Keratinocyte (primary cell): ENCODE results near the gene SYK. TPM values are rescaled to one million over a fixed set of nuclear protein-coding genes. Genes with fewer than 3 reads are reported as not detected.
A peak's percentile ranks its signal among the peaks of the same experiment; 100 is the strongest.

Source experiments
- DNase-seq: peaks from one replicate; pipeline ENCODE4 v3.0.0-alpha.2; 2011; ENCODE audit warnings: low read depth, missing footprints, low spot score
- FAIRE-seq: peaks from 2 replicates; lab custom pipeline; 2011; peaks lifted over from hg19 to GRCh38; lab: Jason Lieb, UNC
- H2AFZ ChIP-seq: 2 replicates; pipeline ENCODE4 v1.6.0; 2012; ENCODE audit warnings: low read length, control low read depth, inconsistent platforms; ENCODE audit not compliant: control insufficient read depth
- H3K27ac ChIP-seq: 2 replicates; pipeline ENCODE4 v1.5.1; 2011; ENCODE audit warnings: low read length; ENCODE audit not compliant: control insufficient read depth, insufficient read depth
- H3K27me3 ChIP-seq: 3 replicates; pipeline ENCODE4 v1.6.0; 2011; ENCODE audit warnings: low read length; ENCODE audit not compliant: control insufficient read depth, insufficient read depth; ENCODE audit errors: extremely low read depth
- H3K36me3 ChIP-seq, 2 experiments: 2 replicates in 1 of 2; 3 replicates in 1 of 2; pipeline ENCODE4 v1.5.1; 2011; ENCODE audit warnings: low read length in 2 of 2, mild to moderate bottlenecking in 1 of 2; ENCODE audit not compliant: control insufficient read depth in 2 of 2, insufficient read depth in 2 of 2; ENCODE audit errors: extremely low read depth in 1 of 2
- H3K4me1 ChIP-seq: 3 replicates; pipeline ENCODE4 v1.5.1; 2011; ENCODE audit warnings: low read length; ENCODE audit not compliant: control insufficient read depth, insufficient read depth; ENCODE audit errors: extremely low read depth
- H3K4me2 ChIP-seq: 3 replicates; pipeline ENCODE4 v1.6.0; 2011; ENCODE audit warnings: low read depth, low read length; ENCODE audit not compliant: control insufficient read depth, insufficient read depth; ENCODE audit errors: extremely low read depth
- H3K4me3 ChIP-seq, 3 experiments: fragments of 200-600 bp in 1 of 3; sonication (generic) in 1 of 3; 2 replicates in 2 of 3; 3 replicates in 1 of 3; pipeline ENCODE4 v1.5.1; 2011 to 2016; ENCODE audit warnings: low read length in 3 of 3, mild to moderate bottlenecking in 3 of 3, control low read depth in 2 of 3, inconsistent platforms in 1 of 3, low read depth in 1 of 3, mixed read lengths in 1 of 3, mixed run types in 1 of 3, moderate library complexity in 1 of 3; ENCODE audit not compliant: control insufficient read depth in 2 of 3, insufficient read depth in 2 of 3; ENCODE audit errors: extremely low read depth in 1 of 3
- H3K79me2 ChIP-seq: 2 replicates; pipeline ENCODE4 v1.6.0; 2012; ENCODE audit warnings: low read length; ENCODE audit not compliant: control insufficient read depth, insufficient read depth
- H3K9ac ChIP-seq: 3 replicates; pipeline ENCODE4 v1.6.0; 2011; ENCODE audit warnings: low read length; ENCODE audit not compliant: control insufficient read depth, insufficient read depth; ENCODE audit errors: extremely low read depth
- H3K9me1 ChIP-seq: 3 replicates; pipeline ENCODE4 v1.6.0; 2011; ENCODE audit warnings: low read length; ENCODE audit not compliant: control insufficient read depth, insufficient read depth; ENCODE audit errors: extremely low read depth
- H3K9me3 ChIP-seq: 2 replicates; pipeline ENCODE4 v1.5.1; 2012; ENCODE audit warnings: low read depth, low read length; ENCODE audit not compliant: control insufficient read depth
- H4K20me1 ChIP-seq: 3 replicates; pipeline ENCODE4 v1.6.0; 2011; ENCODE audit warnings: low read length; ENCODE audit not compliant: control insufficient read depth, insufficient read depth; ENCODE audit errors: extremely low read depth
- EZH2 ChIP-seq: IDR thresholded peaks from one replicate; pipeline ENCODE4 v1.6.1; 2012; ENCODE audit warnings: inconsistent platforms, mild to moderate bottlenecking, low read length, moderate library complexity
- dilution Hi-C: fragments of 300-500 bp; cut with MboI; formaldehyde crosslinking; loops from one replicate; pipeline ENCODE4 v1.7.0; 2020; ENCODE audit warnings: low sequenced_read_pairs; ENCODE audit not compliant: extremely low pct_ligation_motif_present
- polyA plus RNA-seq, 5 experiments: library from polyadenylated mRNA; depleted of rRNA in 3 of 5; stranded (reverse) in 3 of 5; stranded (forward) in 1 of 5; unstranded in 1 of 5; fragments of >200 nt; gene quantifications; 1 replicate in 1 of 5; 2 replicates in 3 of 5; 3 replicates in 1 of 5; pipeline versions ENCODE4 v1.2.1 to v1.2.3, GENCODE V29; 2011 to 2012; ENCODE audit warnings: missing spikeins in 2 of 5, low read depth in 1 of 5, low replicate concordance in 1 of 5
- TF ChIP-seq, protein P1 (sequence below), 3 experiments: IDR thresholded peaks in 1 of 3; conservative IDR thresholded peaks in 1 of 3; optimal IDR thresholded peaks in 1 of 3; 2 replicates in 2 of 3; 3 replicates in 1 of 3; pipeline versions ENCODE3 to v1.5.1; 2011; ENCODE audit warnings: low read length in 3 of 3, mild to moderate bottlenecking in 3 of 3, moderate library complexity in 2 of 3, control low read depth in 1 of 3, inconsistent platforms in 1 of 3; ENCODE audit not compliant: insufficient read depth in 2 of 3; ENCODE audit errors: extremely low read depth in 1 of 3

The SYK gene
- polyA plus RNA-seq, 1 donor (not counting 4 experiments of a cell fraction or from before 2014, with no cell fraction given), result 2.0 TPM

DNA sequence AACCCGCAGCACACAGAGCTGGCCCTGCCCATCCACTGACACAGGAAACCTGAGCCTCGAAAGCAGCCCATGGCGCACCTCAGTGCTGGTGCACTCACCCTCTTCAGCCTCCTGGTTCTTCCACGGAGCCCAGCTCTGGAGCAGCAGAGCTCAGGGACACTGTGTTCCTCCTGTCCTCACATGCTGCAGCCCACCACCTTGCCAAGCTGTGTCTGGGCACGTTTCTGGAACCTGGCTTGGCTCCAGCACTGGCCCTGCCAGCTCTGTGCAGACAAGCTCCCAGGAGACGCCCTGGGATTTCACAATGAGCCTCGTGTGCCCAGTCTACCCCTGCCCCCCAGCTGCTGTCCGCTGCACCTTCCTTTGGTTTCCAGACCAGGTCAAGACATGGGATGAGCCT is 119.5 kb downstream of the SYK start:
- peak overlapping the region in 1 of 3 experiments; percentile 18 for H3K4me3 ChIP-seq
- DNase-seq (peak; percentile 81), FAIRE-seq (peak; percentile 91)
- dilution Hi-C loops, result no loop called here
- peaks cover 3% of the 10 kb centered on the region for H3K27me3 ChIP-seq
- H3K36me3 ChIP-seq, result no peaks in the 10 kb centered on the region
- H2AFZ ChIP-seq, result peak overlapping the region; percentile 65
- no peaks in the 10 kb centered on the region for H3K9me3 ChIP-seq
- no peak overlapping the region for H3K27ac ChIP-seq
- H3K9me1 ChIP-seq, result no peaks in the 10 kb centered on the region
- no peaks in the 10 kb centered on the region for H4K20me1 ChIP-seq
- H3K9ac ChIP-seq, result no peak overlapping the region
- H3K4me1 ChIP-seq, result peaks cover 20% of the 10 kb centered on the region
- H3K4me2 ChIP-seq, result peak overlapping the region; percentile 83
- H3K79me2 ChIP-seq, result no peaks in the 10 kb centered on the region
- no peak for TF ChIP-seq EZH2
- TF ChIP-seq, protein P1, sequence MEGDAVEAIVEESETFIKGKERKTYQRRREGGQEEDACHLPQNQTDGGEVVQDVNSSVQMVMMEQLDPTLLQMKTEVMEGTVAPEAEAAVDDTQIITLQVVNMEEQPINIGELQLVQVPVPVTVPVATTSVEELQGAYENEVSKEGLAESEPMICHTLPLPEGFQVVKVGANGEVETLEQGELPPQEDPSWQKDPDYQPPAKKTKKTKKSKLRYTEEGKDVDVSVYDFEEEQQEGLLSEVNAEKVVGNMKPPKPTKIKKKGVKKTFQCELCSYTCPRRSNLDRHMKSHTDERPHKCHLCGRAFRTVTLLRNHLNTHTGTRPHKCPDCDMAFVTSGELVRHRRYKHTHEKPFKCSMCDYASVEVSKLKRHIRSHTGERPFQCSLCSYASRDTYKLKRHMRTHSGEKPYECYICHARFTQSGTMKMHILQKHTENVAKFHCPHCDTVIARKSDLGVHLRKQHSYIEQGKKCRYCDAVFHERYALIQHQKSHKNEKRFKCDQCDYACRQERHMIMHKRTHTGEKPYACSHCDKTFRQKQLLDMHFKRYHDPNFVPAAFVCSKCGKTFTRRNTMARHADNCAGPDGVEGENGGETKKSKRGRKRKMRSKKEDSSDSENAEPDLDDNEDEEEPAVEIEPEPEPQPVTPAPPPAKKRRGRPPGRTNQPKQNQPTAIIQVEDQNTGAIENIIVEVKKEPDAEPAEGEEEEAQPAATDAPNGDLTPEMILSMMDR (optimal IDR thresholded peaks at IDR 0.05 in 1 of 3, IDR thresholded peaks at IDR 0.05 in 1 of 3, conservative IDR thresholded peaks at IDR 0.05 in 1 of 3; ENCODE audit: extremely low read depth in 1 of 3, insufficient read depth in 2 of 3, low read length in 3 of 3), result no peak

DNA sequence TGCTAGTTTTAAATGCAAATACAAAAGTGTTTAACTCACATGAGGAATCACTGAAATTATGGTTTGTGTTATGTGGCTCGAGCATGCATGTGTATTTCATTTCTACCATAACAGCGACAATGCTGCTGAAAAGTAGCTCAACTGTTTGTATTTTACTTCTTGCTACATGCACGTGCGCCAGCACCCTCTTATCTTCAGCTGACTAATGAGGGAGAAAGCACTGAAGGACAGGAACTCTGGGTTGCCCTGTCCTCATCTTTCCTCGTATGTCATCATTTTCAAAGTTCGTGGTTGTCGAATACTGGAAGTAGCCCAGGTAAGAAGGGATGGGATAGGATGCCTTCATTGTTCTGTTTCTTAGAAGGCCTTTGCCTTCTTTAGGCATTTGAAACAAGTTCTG is 120.3 kb downstream of the SYK start:
- no peak overlapping the region for H2AFZ ChIP-seq
- no peak overlapping the region for H3K27ac ChIP-seq
- DNase-seq (no peak), FAIRE-seq (no peak)
- TF ChIP-seq, protein P1 (optimal IDR thresholded peaks at IDR 0.05 in 1 of 3, IDR thresholded peaks at IDR 0.05 in 1 of 3, conservative IDR thresholded peaks at IDR 0.05 in 1 of 3; ENCODE audit: extremely low read depth in 1 of 3, insufficient read depth in 2 of 3, low read length in 3 of 3), result no peak
- no peak for TF ChIP-seq EZH2
- H3K27me3 ChIP-seq, result peaks cover 3% of the 10 kb centered on the region
- no peaks in the 10 kb centered on the region for H3K36me3 ChIP-seq
- H4K20me1 ChIP-seq, result no peaks in the 10 kb centered on the region
- peaks cover 20% of the 10 kb centered on the region for H3K4me1 ChIP-seq
- no peak overlapping the region for H3K9ac ChIP-seq
- no peaks in the 10 kb centered on the region for H3K9me1 ChIP-seq
- dilution Hi-C loops, result no loop called here
- H3K4me3 ChIP-seq, result no peak overlapping the region
- H3K4me2 ChIP-seq, result no peak overlapping the region
- H3K79me2 ChIP-seq, result no peaks in the 10 kb centered on the region
- no peaks in the 10 kb centered on the region for H3K9me3 ChIP-seq
